GM03348 (cell line): ENCODE results near the gene OMP.

Experiments used
- DNase-seq: peaks from one replicate; pipeline ENCODE4 v3.0.0; 2012; ENCODE audit warnings: low spot score

Gene OMP

GRCh38 chr11:77069336-77069968, 33.2 kb upstream of the OMP start:
- DNase-seq: no peak

GRCh38 chr11:77069969-77070582, 32.6 kb upstream of the OMP start:
- no peak for DNase-seq

- DNase-seq: no peak
Observed at GRCh38 chr11:77071077-77071476, 31.6 kb upstream of the OMP start.

GRCh38 chr11:77071671-77072605, 30.7 kb upstream of the OMP start:
- DNase-seq: no peak

GRCh38 chr11:77072851-77073327, 29.8 kb upstream of the OMP start:
- DNase-seq: no peak

DNA sequence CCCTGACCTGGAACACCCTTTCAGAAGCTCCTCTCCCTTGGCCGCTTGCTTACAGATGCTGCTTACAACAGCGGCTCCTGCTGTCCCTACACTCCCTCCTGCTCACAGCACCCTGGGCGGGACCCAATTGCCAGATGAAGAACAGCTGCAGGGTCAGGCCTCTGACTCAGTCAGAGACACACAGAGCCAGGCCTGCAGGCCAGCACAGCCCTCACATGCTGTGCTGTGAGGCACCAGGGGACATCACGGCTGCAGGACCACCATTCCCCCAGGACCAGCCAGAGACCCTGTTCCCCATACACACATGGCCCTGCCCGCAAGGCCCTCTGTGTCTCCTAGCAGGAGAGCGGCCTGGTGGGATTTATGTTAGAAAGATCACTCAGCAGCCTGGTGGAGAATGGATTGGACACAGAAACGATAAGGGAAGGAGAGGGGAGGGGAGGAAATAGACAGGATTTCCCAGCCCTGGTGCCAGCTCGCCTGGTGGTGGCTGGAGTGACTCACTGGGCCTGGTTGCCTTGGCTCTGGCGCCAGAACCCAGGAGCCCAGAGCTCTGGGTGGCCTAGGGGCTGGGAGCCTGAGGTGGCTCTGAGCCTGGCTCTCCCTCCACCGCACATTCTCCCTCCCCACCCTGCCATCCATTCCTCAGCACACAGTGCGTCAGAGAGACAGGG, 29.2 kb upstream of the OMP start:
- DNase-seq: peak; percentile 95

DNA sequence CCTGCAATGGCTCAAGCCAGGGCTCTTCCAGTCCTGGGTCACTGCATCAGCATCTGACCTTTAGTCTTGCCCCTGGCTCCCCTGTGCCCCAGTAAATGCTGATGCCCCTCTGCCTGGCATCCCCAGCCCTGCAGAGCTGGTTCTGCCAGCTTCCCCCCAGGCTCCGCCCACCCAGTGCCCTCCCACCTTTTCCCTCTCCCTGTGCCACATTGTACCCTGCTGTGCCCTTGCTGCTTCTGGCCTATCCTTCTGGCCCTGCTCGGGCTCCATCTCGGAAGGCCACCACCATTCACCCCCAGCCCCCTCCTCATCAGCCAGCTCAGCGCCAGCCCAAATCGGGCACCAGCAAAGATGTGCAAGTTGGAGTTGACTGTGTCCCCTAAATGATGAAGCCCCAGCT, 28.4 kb upstream of the OMP start:
- DNase-seq: no peak

DNA sequence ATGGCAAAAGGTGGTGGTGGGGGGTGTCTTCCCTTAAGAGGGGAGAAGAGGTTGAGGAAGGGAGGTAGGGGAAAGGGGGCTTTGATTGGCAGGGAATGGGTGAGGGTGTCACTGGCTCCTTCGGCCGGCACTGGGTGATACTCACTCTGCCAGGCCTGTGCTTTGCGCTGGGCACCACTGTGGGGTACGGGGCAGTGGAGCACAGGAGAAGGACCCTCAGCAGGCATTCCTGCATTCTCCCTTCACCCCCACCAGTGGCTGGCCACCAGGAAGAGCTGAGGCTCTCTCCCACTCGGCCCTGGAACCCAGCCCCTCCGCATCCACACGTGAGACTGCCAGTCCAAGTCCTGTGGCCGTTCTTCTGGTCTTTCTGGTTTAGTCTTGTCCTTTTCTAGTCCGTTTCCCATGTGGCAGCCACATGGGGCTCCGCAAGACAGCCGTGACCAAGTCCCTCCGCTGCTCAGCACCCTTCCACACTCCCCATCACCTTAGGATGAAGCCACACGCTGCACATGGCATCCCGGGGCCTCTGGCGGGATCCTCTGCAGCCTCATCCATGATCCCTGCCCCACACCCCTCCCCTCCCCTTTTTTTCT, 27.9 kb upstream of the OMP start:
- no peak for DNase-seq

DNA sequence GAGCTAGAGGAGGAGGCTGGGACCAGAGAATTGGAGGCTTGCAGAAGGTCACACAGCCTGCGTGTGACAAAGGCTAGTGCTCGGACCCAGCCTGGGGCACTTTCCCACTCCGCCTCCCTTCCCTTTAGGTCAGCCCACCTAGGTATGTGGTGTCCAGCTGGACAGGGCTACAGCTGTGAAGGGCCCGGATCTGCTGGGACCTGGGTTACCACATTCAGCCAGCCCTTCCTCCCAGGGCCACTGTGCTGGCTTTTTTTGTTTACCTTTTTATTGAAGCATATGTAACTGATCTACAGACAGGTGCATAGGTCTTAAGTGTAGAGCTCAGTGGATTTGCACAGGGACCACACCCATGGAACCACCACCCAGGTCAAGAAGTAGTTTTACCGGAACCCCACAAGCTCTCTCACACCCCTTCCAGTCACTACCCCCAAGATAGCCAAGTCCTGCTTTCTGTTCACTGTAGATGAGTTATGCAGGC, 27.2 kb upstream of the OMP start:
- no peak for DNase-seq

DNA sequence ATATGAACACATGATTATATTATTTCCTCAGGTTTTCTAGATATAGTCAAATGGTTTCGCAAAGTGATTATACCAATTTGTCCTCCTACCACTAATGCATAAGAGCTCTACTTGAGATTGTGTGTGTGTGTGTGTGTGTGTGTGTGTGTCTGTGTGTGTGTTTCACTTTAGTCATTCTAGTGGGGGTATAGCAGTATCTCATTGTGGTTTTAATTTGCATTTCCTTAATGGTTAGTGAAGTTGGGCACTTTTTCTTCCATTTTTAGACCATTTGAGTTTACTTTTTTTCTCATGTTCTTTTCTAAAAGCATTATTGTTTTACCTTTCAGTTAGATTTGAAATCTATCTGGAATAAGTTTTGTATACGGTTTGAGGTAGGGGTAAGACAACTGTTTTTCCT, 23.0 kb upstream of the OMP start:
- no peak for DNase-seq

DNA sequence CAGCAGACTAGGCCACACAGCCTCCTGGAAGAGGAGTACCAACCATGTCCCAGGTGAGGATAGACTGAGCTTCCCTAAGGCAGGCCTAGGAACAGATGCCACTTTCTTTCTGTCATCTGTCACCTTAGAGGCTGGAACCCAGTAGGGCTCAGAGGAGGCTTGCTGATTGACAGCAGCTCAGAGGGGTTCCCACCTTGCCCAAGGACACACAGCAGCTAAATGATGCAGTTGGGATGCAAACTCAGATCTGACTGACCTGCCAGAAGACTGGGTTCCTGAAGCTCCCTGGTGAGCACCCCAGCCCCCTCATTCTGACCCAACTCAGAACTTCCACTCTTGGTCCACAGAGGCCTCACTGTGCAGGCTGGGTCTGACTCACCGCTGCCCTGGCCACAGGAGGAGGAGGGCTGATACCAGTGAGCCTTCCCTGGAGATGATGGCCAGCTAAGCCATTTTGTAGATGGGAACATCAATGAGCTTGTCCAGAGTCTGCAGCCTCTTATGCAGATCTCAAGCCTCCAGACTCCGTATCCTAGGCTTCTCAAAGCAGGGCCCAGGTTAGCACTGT, 21.9 kb upstream of the OMP start:
- DNase-seq: peak; percentile 57

DNA sequence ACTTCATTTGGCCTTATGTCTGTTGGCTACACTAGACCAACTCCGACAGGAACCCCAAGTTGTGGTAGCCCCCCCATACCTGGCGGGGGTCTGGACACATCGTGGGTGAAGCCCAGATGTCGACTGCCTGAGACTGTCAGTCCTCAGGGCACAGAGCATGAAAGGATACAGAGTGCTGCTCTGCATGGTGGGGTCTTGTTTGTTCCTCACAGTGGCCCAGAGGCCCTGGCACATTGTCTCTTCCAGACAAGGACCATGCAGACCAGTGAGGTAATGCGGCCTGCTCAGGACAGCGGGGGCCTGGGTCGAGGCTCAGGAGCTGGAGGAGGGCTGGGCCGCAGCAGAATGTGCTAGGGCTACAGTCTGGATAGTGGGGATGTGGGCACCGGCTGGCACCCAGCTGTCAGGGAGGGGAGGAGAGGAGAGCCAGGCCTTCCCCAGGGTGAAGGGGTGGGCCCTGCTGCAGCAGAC, 21.2 kb upstream of the OMP start:
- DNase-seq: no peak

DNA sequence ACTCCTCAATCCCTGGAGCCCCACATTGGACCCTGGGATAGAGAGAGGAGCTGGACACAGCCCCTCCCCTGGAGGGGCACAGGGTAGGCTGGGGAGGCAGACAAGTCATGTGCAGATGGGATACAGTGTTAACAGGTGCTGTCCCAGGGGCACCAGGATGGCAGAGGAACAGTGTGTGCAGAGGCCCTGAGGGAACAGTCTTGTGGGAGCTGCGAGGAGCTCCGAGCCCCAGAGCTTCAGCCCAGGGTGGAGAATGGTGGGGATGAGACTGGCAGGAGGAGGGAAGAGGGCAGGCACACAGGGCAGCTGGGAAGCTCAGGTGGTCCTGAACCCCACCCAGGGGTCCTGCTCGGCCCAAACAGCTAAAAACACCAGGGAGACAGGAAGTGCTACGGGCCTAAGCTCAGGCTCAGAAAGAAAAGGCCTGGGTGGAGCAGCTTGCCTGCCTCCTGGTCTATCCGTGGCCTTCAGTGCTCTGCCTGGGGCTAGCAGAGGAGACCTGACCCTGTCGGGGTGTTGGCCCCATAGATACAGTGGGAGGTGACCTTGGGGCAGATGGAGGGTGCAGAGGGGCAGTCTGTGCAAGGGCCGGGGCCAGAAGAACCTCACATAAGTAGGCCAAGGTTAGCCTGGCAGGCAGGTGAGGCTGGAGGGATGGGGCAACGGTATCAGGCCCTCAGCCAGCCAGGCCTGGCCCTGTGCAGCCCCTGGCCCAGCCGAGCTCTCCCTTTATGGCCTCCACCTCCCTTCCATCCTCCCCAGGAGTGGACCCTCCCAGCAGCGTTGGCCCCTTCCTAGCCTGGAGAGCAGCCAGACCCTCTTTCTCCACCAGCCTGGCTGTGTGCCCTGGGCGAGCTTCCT, 20.4 kb upstream of the OMP start:
- no peak for DNase-seq

GRCh38 chr11:77082838-77083565, 19.6 kb upstream of the OMP start:
- DNase-seq: peak; percentile 80

DNA sequence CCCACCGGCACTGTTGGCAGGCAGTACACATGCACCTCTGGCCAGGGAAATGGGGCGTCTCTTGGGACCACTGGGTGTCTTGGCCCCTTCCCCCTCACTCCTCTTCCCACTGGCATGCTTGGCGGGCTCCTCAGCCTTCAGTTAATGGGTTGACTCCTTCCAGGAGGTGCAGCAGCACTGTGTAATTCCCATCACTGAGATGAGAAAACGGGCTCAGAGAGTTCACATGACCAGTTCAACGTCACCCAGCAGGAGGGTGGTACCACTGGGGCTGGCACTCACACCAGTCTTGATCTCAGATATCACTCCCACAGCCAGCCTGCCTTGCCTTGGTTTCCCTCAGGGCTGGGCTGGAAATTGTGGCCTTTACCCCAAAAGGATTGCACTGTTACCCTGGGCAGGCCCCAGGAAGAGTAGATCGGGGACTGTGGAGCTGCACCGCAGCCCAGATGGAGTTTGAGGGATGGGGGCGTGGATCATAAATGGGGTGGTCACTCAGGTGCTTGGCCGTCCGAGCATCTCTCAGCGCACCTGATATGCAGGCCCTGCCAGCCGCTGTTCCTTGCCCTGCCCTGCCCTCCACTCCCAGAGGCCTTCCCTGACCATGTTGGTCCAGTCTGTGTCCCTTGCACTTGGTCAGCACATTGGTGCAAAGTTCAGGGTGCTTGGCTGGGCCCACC, 18.9 kb upstream of the OMP start:
- no peak for DNase-seq

GRCh38 chr11:77084581-77085191, 18.0 kb upstream of the OMP start:
- DNase-seq: no peak

GRCh38 chr11:77085652-77086051, 17.0 kb upstream of the OMP start:
- no peak for DNase-seq
